ENCODE results near the gene PLOD1. TPM values are rescaled to one million over a fixed set of nuclear protein-coding genes. Genes with fewer than 3 reads are reported as not detected.

PLOD1 gene
- total and polyA plus RNA-seq, 2 experiments from 2014 or later = 22.4 to 62.9 TPM

DNA sequence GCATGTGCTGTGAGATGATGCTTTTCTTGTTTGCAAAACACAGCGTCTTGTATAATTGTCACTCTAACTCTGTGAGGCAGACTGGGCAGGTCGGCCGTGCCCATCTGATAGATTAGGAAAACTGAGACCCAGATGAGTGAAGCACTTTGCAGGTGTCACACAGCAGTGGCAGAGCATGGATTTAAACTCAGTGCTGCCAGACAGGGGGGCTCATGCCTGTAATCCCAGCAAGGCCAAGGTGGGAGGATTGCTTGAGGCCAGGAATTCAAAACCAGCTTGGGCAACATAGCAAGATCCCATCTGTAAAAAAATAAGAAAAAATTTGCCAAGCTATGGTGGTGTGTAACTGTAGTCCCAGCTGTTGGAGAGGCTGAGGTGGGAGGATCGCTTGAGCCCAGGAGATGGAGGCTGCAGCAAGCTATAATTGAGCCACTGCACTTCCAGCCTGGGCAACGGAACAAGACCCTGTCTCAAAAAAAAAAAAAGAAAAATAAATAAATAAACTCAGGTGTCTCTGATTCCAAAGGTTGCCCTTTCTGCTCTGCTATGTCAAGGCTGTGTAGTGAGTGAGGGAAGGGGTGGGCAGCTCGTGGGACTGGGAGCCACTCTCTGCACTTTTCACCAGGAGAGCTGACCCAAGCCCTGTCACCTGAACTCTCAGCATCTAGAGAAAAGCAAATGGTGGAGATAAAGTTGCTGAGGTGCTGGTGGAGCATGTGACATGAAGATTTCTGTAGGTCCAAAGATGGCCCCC, 42.9 kb upstream of the PLOD1 start:
- no peak overlapping the region for H3K4me2 ChIP-seq
- H3K27me3 ChIP-seq (ENCODE audit: insufficient read depth) = no peaks in the 10 kb centered on the region
- DNase-seq (ENCODE audit: low spot score) = no peak
- TF ChIP-seq, protein P1, sequence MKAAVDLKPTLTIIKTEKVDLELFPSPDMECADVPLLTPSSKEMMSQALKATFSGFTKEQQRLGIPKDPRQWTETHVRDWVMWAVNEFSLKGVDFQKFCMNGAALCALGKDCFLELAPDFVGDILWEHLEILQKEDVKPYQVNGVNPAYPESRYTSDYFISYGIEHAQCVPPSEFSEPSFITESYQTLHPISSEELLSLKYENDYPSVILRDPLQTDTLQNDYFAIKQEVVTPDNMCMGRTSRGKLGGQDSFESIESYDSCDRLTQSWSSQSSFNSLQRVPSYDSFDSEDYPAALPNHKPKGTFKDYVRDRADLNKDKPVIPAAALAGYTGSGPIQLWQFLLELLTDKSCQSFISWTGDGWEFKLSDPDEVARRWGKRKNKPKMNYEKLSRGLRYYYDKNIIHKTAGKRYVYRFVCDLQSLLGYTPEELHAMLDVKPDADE (IDR thresholded peaks at IDR 0.05) = no peak
- TF ChIP-seq JUNB (IDR thresholded peaks at IDR 0.05; ENCODE audit: unreplicated experiment) (no peak), EZH2 (IDR thresholded peaks at IDR 0.05; ENCODE audit: low read depth, unreplicated experiment) (no peak), STAT1 (IDR thresholded peaks at IDR 0.05; ENCODE audit: unreplicated experiment) (no peak), EZH2phosphoT487 (IDR thresholded peaks at IDR 0.05; ENCODE audit: unreplicated experiment) (no peak), NANOG (IDR thresholded peaks at IDR 0.05; ENCODE audit: borderline replicate concordance) (no peak), POLR2AphosphoS5 (IDR thresholded peaks at IDR 0.05; ENCODE audit: low read depth) (no peak), CREB1 (CRISPR knock-in tag; IDR thresholded peaks at IDR 0.05; ENCODE audit: low read depth) (no peak), ZNF114 (CRISPR knock-in tag; IDR thresholded peaks at IDR 0.05) (no peak), ZNF331 (CRISPR knock-in tag; IDR thresholded peaks at IDR 0.05; ENCODE audit: low read depth) (no peak)
- TF ChIP-seq, protein P2, sequence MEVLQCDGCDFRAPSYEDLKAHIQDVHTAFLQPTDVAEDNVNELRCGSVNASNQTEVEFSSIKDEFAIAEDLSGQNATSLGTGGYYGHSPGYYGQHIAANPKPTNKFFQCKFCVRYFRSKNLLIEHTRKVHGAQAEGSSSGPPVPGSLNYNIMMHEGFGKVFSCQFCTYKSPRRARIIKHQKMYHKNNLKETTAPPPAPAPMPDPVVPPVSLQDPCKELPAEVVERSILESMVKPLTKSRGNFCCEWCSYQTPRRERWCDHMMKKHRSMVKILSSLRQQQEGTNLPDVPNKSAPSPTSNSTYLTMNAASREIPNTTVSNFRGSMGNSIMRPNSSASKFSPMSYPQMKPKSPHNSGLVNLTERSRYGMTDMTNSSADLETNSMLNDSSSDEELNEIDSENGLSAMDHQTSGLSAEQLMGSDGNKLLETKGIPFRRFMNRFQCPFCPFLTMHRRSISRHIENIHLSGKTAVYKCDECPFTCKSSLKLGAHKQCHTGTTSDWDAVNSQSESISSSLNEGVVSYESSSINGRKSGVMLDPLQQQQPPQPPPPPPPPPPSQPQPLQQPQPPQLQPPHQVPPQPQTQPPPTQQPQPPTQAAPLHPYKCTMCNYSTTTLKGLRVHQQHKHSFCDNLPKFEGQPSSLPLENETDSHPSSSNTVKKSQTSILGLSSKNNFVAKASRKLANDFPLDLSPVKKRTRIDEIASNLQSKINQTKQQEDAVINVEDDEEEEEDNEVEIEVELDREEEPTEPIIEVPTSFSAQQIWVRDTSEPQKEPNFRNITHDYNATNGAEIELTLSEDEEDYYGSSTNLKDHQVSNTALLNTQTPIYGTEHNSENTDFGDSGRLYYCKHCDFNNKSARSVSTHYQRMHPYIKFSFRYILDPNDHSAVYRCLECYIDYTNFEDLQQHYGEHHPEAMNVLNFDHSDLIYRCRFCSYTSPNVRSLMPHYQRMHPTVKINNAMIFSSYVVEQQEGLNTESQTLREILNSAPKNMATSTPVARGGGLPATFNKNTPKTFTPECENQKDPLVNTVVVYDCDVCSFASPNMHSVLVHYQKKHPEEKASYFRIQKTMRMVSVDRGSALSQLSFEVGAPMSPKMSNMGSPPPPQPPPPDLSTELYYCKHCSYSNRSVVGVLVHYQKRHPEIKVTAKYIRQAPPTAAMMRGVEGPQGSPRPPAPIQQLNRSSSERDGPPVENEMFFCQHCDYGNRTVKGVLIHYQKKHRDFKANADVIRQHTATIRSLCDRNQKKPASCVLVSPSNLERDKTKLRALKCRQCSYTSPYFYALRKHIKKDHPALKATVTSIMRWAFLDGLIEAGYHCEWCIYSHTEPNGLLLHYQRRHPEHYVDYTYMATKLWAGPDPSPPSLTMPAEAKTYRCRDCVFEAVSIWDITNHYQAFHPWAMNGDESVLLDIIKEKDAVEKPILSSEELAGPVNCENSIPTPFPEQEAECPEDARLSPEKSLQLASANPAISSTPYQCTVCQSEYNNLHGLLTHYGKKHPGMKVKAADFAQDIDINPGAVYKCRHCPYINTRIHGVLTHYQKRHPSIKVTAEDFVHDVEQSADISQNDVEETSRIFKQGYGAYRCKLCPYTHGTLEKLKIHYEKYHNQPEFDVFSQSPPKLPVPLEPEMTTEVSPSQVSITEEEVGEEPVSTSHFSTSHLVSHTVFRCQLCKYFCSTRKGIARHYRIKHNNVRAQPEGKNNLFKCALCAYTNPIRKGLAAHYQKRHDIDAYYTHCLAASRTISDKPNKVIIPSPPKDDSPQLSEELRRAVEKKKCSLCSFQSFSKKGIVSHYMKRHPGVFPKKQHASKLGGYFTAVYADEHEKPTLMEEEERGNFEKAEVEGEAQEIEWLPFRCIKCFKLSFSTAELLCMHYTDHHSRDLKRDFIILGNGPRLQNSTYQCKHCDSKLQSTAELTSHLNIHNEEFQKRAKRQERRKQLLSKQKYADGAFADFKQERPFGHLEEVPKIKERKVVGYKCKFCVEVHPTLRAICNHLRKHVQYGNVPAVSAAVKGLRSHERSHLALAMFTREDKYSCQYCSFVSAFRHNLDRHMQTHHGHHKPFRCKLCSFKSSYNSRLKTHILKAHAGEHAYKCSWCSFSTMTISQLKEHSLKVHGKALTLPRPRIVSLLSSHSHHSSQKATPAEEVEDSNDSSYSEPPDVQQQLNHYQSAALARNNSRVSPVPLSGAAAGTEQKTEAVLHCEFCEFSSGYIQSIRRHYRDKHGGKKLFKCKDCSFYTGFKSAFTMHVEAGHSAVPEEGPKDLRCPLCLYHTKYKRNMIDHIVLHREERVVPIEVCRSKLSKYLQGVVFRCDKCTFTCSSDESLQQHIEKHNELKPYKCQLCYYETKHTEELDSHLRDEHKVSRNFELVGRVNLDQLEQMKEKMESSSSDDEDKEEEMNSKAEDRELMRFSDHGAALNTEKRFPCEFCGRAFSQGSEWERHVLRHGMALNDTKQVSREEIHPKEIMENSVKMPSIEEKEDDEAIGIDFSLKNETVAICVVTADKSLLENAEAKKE (CRISPR knock-in tag; IDR thresholded peaks at IDR 0.05) = no peak
- TF ChIP-seq, protein P3, sequence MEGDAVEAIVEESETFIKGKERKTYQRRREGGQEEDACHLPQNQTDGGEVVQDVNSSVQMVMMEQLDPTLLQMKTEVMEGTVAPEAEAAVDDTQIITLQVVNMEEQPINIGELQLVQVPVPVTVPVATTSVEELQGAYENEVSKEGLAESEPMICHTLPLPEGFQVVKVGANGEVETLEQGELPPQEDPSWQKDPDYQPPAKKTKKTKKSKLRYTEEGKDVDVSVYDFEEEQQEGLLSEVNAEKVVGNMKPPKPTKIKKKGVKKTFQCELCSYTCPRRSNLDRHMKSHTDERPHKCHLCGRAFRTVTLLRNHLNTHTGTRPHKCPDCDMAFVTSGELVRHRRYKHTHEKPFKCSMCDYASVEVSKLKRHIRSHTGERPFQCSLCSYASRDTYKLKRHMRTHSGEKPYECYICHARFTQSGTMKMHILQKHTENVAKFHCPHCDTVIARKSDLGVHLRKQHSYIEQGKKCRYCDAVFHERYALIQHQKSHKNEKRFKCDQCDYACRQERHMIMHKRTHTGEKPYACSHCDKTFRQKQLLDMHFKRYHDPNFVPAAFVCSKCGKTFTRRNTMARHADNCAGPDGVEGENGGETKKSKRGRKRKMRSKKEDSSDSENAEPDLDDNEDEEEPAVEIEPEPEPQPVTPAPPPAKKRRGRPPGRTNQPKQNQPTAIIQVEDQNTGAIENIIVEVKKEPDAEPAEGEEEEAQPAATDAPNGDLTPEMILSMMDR (conservative IDR thresholded peaks at IDR 0.05; ENCODE audit: low read depth in 2 of 2) = no peak
- TF ChIP-seq, protein P4, sequence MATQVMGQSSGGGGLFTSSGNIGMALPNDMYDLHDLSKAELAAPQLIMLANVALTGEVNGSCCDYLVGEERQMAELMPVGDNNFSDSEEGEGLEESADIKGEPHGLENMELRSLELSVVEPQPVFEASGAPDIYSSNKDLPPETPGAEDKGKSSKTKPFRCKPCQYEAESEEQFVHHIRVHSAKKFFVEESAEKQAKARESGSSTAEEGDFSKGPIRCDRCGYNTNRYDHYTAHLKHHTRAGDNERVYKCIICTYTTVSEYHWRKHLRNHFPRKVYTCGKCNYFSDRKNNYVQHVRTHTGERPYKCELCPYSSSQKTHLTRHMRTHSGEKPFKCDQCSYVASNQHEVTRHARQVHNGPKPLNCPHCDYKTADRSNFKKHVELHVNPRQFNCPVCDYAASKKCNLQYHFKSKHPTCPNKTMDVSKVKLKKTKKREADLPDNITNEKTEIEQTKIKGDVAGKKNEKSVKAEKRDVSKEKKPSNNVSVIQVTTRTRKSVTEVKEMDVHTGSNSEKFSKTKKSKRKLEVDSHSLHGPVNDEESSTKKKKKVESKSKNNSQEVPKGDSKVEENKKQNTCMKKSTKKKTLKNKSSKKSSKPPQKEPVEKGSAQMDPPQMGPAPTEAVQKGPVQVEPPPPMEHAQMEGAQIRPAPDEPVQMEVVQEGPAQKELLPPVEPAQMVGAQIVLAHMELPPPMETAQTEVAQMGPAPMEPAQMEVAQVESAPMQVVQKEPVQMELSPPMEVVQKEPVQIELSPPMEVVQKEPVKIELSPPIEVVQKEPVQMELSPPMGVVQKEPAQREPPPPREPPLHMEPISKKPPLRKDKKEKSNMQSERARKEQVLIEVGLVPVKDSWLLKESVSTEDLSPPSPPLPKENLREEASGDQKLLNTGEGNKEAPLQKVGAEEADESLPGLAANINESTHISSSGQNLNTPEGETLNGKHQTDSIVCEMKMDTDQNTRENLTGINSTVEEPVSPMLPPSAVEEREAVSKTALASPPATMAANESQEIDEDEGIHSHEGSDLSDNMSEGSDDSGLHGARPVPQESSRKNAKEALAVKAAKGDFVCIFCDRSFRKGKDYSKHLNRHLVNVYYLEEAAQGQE (IDR thresholded peaks at IDR 0.05; ENCODE audit: unreplicated experiment) = no peak
- no peak overlapping the region for H3K4me3 ChIP-seq
- ATAC-seq = no peak
- Mint-ChIP-seq H3K4me1 (peaks cover 3% of the 10 kb centered on the region; the same call in 1 of the 3 replicates), H3K27me3 (ENCODE audit: insufficient read depth, low read depth, poor library complexity) (peaks cover 8% of the 10 kb centered on the region), H3K9me3 (no peaks in the 10 kb centered on the region), H3K27ac (no peak overlapping the region), H3K4me3 (no peak overlapping the region), H3K36me3 (ENCODE audit: low read depth) (no peaks in the 10 kb centered on the region)
- H2AFZ ChIP-seq = no peak overlapping the region
- H3K4me1 ChIP-seq (ENCODE audit: insufficient read depth) = no peaks in the 10 kb centered on the region
- H4K20me1 ChIP-seq (replicated peaks; ENCODE audit: insufficient read depth) = no peaks in the 10 kb centered on the region
- no peaks in the 10 kb centered on the region for H3K79me2 ChIP-seq (replicated peaks; ENCODE audit: insufficient read depth)
- no peaks in the 10 kb centered on the region for H3K36me3 ChIP-seq (ENCODE audit: insufficient read depth)
- no peaks in the 10 kb centered on the region for H3K9me2 ChIP-seq (ENCODE audit: insufficient read depth)
- no peaks in the 10 kb centered on the region for H3F3A ChIP-seq (replicated peaks; ENCODE audit: low read depth)
- no peak overlapping the region for H3K27ac ChIP-seq (ENCODE audit: low read depth)
